ENCODE results near the gene ATP5PD. TPM values are rescaled to one million over a fixed set of nuclear protein-coding genes. Genes with fewer than 3 reads are reported as not detected.

ATP5PD gene
- total and polyA plus RNA-seq, 2 of the 8 experiments (the other 6 are each of a cell fraction or from before 2014, with no cell fraction given) = 335 to 407 TPM

- Histone ChIP-seq H3K79me2 (ENCODE audit: control insufficient read depth in 1 of 2, insufficient read depth in 2 of 2, low read length in 2 of 2) (peaks cover 0 to 20% of the 10 kb centered on the region in 2 experiments; a peak in 1 of 4 replicates), H3K79me1 (ENCODE audit: low read depth, low read length) (no peaks in the 10 kb centered on the region), H3K23ac (ENCODE audit: insufficient read length) (no peak overlapping the region), H3K4me2 (ENCODE audit: insufficient read depth in 1 of 2, low read depth in 2 of 2, low read length in 2 of 2) (no peak overlapping the region), H2BK5ac (ENCODE audit: low read depth, low read length) (no peak overlapping the region), H3K27me3 (replicated peaks in 1 of 4; ENCODE audit: control insufficient read depth in 3 of 4, extremely low read depth in 1 of 4, insufficient read depth in 3 of 4, low read length in 3 of 4) (no peaks in the 10 kb centered on the region), H2AK5ac (ENCODE audit: low read depth, low read length) (no peak overlapping the region), H3K4ac (replicated peaks; ENCODE audit: insufficient read length, low read depth, low read length) (no peak overlapping the region), H3K9me3 (ENCODE audit: insufficient read depth in 2 of 2, low read depth in 1 of 2, low read length in 1 of 2) (no peaks in the 10 kb centered on the region), H3K4me3 (ENCODE audit: extremely low read depth in 1 of 4, insufficient read depth in 2 of 4, low read depth in 3 of 4, low read length in 4 of 4) (no peak overlapping the region), H4K20me1 (replicated peaks in 1 of 2; ENCODE audit: control insufficient read depth in 1 of 2, insufficient read depth in 2 of 2, low read length in 2 of 2) (peaks cover 4 to 12% of the 10 kb centered on the region in 2 experiments), H4K5ac (ENCODE audit: insufficient read length, low read depth, low read length) (no peak overlapping the region), H3K27ac (ENCODE audit: low read depth, low read length) (no peak overlapping the region), H3K36me3 (ENCODE audit: control insufficient read depth in 2 of 4, insufficient read depth in 4 of 4, low read length in 3 of 4) (peaks cover 0 to 2% (median 0%) of the 10 kb centered on the region in 4 experiments; a peak in 1 of 8 replicates), H3K23me2 (ENCODE audit: low read depth, low read length) (peaks cover 6% of the 10 kb centered on the region; the same call in 1 of the 2 replicates), H2BK20ac (ENCODE audit: low read length) (no peak overlapping the region), H3K56ac (replicated peaks; ENCODE audit: insufficient read length, low read depth, low read length) (no peak overlapping the region), H4K91ac (replicated peaks; ENCODE audit: insufficient read length, low read length) (no peak overlapping the region), H2BK15ac (ENCODE audit: low read length) (no peak overlapping the region), H2BK120ac (replicated peaks; ENCODE audit: low read depth, low read length) (no peak overlapping the region), H3K4me1 (replicated peaks in 1 of 4; ENCODE audit: control insufficient read depth in 3 of 4, insufficient read depth in 4 of 4, low read length in 3 of 4) (peaks cover 0 to 5% (median 4%) of the 10 kb centered on the region in 4 experiments; a peak in 6 of 7 replicates), H3K9ac (replicated peaks in 1 of 4; ENCODE audit: extremely low read depth in 1 of 4, low read depth in 3 of 4, low read length in 3 of 4) (no peak overlapping the region), H3K14ac (ENCODE audit: insufficient read length) (no peak overlapping the region), H3K18ac (ENCODE audit: extremely low read depth, low read length) (no peak overlapping the region), H4K8ac (ENCODE audit: extremely low read depth, insufficient read depth, low read length) (no peak overlapping the region), H2BK12ac (ENCODE audit: low read depth, low read length) (no peak overlapping the region), H2AFZ (ENCODE audit: low read length) (no peak overlapping the region)
- ChIA-PET POLR2A (ENCODE audit: partially characterized antibody) (interaction anchor here (1.0 to 7.8 kb wide), 4 partner anchors 9 to 19 kb away, joined by 5 to 87 read pairs (median 8); partner anchors contain the start of gene MRPL58), CTCF (ENCODE audit: partially characterized antibody) (interaction anchor here (0.7 to 5.7 kb wide), 7 partner anchors 12 to 1414 kb away, joined by 3 to 74 read pairs (median 4); partner anchors contain the start of gene MRPL58)
- no peak for DNase-seq (ENCODE audit: low read depth in 1 of 2, low spot score in 2 of 2)
- no peak for FAIRE-seq
- 86% methylated on average over 2 of the region's 2 CpGs; no CpG with 5 or more reads in 1 of the 2 experiments for WGBS, 2 experiments (ENCODE audit: extremely low coverage in 1 of 2, insufficient coverage in 1 of 2, insufficient read length in 1 of 2, insufficient replicate concordance in 2 of 2, low coverage in 1 of 2, low lambda C conversion rate in 2 of 2, missing lambda C conversion rate in 1 of 2)
- TF ChIP-seq JUN (IDR thresholded peaks at IDR 0.05; ENCODE audit: low read depth, low read length) (no peak), KDM5A (IDR thresholded peaks at IDR 0.05; ENCODE audit: low read length) (no peak), CTCF (IDR thresholded peaks at IDR 0.05; ENCODE audit: control extremely low read depth in 1 of 3, insufficient read depth in 1 of 3, low read depth in 1 of 3, low read length in 3 of 3) (no peak), SAP30 (IDR thresholded peaks at IDR 0.05; ENCODE audit: insufficient read depth, insufficient replicate concordance, low read length) (no peak), ATF2 (IDR thresholded peaks at IDR 0.05; ENCODE audit: low read length) (no peak), EP300 (IDR thresholded peaks at IDR 0.05; ENCODE audit: borderline replicate concordance in 1 of 2, low read depth in 2 of 2, low read length in 2 of 2) (no peak), MAFK (IDR thresholded peaks at IDR 0.05; ENCODE audit: low read depth, low read length) (no peak), RFX5 (IDR thresholded peaks at IDR 0.05; ENCODE audit: borderline replicate concordance, low read depth, low read length) (no peak)
Measured at GRCh38 chr17:74992223-74992622, 54.5 kb downstream of the ATP5PD start.
